ENCODE results near the gene ZNF775. TPM values are rescaled to one million over a fixed set of nuclear protein-coding genes. Genes with fewer than 3 reads are reported as not detected.

ZNF775 gene
- total and polyA plus RNA-seq, 2 of the 13 experiments (the other 11 are each of a cell fraction or from before 2014, with no cell fraction given): 3.1 to 3.2 TPM

DNA sequence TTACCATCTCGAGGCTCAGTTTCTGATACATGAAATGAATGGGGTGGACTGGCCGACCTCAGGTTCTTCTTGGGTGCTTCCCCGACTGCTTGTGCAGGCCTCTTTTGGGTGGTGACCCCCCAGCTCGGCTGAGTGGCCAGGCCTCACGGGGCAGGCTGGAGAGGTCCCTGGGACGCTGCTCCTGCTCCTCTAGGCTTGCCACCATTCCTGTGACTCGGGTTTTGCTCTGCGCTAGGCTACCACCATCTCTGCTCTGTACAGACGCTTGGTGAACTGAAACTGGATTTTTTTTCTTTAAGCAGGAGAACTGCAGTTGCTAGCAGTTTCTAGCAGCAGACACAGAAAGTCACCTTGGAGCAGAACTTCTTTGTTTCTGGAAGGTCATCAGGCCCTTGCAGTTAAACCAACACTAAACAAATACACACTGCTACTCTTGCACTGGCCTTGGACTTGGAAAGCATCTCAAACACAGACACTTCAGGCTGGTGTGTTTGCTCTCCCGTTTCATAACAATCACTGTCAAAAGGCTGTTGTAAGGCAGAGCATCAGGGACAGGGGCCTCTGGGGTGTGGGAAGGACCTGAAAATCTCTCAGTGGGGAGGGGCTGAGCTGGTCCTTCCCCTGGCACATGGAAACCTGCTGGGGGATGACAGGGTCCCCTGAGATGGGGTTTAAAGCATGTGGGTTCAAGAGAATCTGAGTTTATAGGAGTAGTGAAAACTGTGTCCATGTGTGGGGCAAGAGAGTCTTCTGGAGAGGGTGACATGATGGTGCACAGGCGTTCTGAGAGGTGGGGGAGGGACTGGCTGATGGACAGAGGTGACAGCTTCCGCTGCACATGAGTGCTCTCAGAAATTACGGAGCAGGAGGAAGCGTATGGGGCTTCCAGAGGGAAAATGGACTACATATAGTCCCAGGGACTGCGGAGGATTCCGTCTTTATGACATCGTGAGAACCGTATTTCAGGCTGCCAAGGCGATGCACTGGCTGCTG, 36.3 kb downstream of the ZNF775 start (continued):
- TF ChIP-seq NR1H2 (CRISPR knock-in tag; IDR thresholded peaks at IDR 0.05; ENCODE audit: borderline replicate concordance, low read depth) (no peak), ZFYVE20 (CRISPR knock-in tag; IDR thresholded peaks at IDR 0.05; ENCODE audit: borderline replicate concordance, low read depth) (no peak), ATF7 (IDR thresholded peaks at IDR 0.05) (no peak), ATF7 (CRISPR knock-in tag; IDR thresholded peaks at IDR 0.05) (no peak), NR3C1 (CRISPR knock-in tag; IDR thresholded peaks at IDR 0.05) (no peak), ZNF138 (CRISPR knock-in tag; IDR thresholded peaks at IDR 0.05; ENCODE audit: low read depth) (no peak), ZNF652 (CRISPR knock-in tag; IDR thresholded peaks at IDR 0.05; ENCODE audit: borderline replicate concordance, low read depth) (peak; percentile 40; the same call in 1 of the 2 replicates), ZKSCAN8 (CRISPR knock-in tag; IDR thresholded peaks at IDR 0.05; ENCODE audit: borderline replicate concordance) (peak; percentile 82), ZNF225 (CRISPR knock-in tag; IDR thresholded peaks at IDR 0.05) (0 out of 2 replicates have a peak, but pooled peaks have one; percentile 66), AGO2 (optimal IDR thresholded peaks at IDR 0.05; ENCODE audit: low read depth, low read length) (no peak), HCFC1 (IDR thresholded peaks at IDR 0.05; ENCODE audit: low read depth, low read length) (no peak), ZSCAN30 (CRISPR knock-in tag; IDR thresholded peaks at IDR 0.05) (no peak), RBM39 (IDR thresholded peaks at IDR 0.05; ENCODE audit: low read depth, low read length, poor library complexity, severe bottlenecking) (no peak)
- TF ChIP-seq, protein P1, sequence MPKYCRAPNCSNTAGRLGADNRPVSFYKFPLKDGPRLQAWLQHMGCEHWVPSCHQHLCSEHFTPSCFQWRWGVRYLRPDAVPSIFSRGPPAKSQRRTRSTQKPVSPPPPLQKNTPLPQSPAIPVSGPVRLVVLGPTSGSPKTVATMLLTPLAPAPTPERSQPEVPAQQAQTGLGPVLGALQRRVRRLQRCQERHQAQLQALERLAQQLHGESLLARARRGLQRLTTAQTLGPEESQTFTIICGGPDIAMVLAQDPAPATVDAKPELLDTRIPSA (CRISPR knock-in tag; IDR thresholded peaks at IDR 0.05; ENCODE audit: borderline replicate concordance): no peak
- TF ChIP-seq, protein P2, sequence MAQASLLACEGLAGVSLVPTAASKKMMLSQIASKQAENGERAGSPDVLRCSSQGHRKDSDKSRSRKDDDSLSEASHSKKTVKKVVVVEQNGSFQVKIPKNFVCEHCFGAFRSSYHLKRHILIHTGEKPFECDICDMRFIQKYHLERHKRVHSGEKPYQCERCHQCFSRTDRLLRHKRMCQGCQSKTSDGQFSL (CRISPR knock-in tag; IDR thresholded peaks at IDR 0.05): no peak
- TF ChIP-seq, protein P3, sequence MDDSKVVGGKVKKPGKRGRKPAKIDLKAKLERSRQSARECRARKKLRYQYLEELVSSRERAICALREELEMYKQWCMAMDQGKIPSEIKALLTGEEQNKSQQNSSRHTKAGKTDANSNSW (CRISPR knock-in tag; IDR thresholded peaks at IDR 0.05; ENCODE audit: borderline replicate concordance): no peak
- TF ChIP-seq, protein P4, sequence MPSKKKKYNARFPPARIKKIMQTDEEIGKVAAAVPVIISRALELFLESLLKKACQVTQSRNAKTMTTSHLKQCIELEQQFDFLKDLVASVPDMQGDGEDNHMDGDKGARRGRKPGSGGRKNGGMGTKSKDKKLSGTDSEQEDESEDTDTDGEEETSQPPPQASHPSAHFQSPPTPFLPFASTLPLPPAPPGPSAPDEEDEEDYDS (CRISPR knock-in tag; IDR thresholded peaks at IDR 0.05): peak; percentile 51; the same call in 1 of the 2 replicates
- TF ChIP-seq, protein P5, sequence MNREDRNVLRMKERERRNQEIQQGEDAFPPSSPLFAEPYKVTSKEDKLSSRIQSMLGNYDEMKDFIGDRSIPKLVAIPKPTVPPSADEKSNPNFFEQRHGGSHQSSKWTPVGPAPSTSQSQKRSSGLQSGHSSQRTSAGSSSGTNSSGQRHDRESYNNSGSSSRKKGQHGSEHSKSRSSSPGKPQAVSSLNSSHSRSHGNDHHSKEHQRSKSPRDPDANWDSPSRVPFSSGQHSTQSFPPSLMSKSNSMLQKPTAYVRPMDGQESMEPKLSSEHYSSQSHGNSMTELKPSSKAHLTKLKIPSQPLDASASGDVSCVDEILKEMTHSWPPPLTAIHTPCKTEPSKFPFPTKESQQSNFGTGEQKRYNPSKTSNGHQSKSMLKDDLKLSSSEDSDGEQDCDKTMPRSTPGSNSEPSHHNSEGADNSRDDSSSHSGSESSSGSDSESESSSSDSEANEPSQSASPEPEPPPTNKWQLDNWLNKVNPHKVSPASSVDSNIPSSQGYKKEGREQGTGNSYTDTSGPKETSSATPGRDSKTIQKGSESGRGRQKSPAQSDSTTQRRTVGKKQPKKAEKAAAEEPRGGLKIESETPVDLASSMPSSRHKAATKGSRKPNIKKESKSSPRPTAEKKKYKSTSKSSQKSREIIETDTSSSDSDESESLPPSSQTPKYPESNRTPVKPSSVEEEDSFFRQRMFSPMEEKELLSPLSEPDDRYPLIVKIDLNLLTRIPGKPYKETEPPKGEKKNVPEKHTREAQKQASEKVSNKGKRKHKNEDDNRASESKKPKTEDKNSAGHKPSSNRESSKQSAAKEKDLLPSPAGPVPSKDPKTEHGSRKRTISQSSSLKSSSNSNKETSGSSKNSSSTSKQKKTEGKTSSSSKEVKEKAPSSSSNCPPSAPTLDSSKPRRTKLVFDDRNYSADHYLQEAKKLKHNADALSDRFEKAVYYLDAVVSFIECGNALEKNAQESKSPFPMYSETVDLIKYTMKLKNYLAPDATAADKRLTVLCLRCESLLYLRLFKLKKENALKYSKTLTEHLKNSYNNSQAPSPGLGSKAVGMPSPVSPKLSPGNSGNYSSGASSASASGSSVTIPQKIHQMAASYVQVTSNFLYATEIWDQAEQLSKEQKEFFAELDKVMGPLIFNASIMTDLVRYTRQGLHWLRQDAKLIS (CRISPR knock-in tag; IDR thresholded peaks at IDR 0.05): no peak
- TF ChIP-seq, protein P6, sequence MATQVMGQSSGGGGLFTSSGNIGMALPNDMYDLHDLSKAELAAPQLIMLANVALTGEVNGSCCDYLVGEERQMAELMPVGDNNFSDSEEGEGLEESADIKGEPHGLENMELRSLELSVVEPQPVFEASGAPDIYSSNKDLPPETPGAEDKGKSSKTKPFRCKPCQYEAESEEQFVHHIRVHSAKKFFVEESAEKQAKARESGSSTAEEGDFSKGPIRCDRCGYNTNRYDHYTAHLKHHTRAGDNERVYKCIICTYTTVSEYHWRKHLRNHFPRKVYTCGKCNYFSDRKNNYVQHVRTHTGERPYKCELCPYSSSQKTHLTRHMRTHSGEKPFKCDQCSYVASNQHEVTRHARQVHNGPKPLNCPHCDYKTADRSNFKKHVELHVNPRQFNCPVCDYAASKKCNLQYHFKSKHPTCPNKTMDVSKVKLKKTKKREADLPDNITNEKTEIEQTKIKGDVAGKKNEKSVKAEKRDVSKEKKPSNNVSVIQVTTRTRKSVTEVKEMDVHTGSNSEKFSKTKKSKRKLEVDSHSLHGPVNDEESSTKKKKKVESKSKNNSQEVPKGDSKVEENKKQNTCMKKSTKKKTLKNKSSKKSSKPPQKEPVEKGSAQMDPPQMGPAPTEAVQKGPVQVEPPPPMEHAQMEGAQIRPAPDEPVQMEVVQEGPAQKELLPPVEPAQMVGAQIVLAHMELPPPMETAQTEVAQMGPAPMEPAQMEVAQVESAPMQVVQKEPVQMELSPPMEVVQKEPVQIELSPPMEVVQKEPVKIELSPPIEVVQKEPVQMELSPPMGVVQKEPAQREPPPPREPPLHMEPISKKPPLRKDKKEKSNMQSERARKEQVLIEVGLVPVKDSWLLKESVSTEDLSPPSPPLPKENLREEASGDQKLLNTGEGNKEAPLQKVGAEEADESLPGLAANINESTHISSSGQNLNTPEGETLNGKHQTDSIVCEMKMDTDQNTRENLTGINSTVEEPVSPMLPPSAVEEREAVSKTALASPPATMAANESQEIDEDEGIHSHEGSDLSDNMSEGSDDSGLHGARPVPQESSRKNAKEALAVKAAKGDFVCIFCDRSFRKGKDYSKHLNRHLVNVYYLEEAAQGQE (IDR thresholded peaks at IDR 0.05; ENCODE audit: borderline replicate concordance in 1 of 2, low read depth in 1 of 2, low read length in 2 of 2): peak in 1 of 2 experiments; percentile 53; a peak in 1 of 4 replicates
